ENCODE results near the gene SF3B2.

The SF3B2 gene

GRCh38 chr11:66055021-66055420 is 2.9 kb downstream of the SF3B2 start:
- no peak for TF ChIP-seq CTCF (IDR thresholded peaks at IDR 0.05)
- no peak overlapping the region for H3K27ac ChIP-seq
- H3K36me3 ChIP-seq, result peaks cover 61% of the 10 kb centered on the region
- H3K27me3 ChIP-seq, result peaks cover under 1% of the 10 kb centered on the region
- no peaks in the 10 kb centered on the region for H3K9me3 ChIP-seq
- peaks cover 19 to 23% of the 10 kb centered on the region in 2 experiments for H3K4me1 ChIP-seq (ENCODE audit: control insufficient read depth in 1 of 2, insufficient read depth in 1 of 2, low read depth in 1 of 2, low read length in 1 of 2)
- no peak overlapping the region for H3K4me3 ChIP-seq (ENCODE audit: low read depth in 1 of 2, low read length in 1 of 2)

- no peak for TF ChIP-seq CTCF (IDR thresholded peaks at IDR 0.05)
- Histone ChIP-seq H3K36me3 (peaks cover 76% of the 10 kb centered on the region), H3K4me1 (ENCODE audit: control insufficient read depth in 1 of 2, insufficient read depth in 1 of 2, low read depth in 1 of 2, low read length in 1 of 2) (peaks cover 13 to 14% of the 10 kb centered on the region in 2 experiments), H3K27me3 (no peaks in the 10 kb centered on the region), H3K4me3 (ENCODE audit: low read depth in 1 of 2, low read length in 1 of 2) (no peak overlapping the region), H3K27ac (no peak overlapping the region), H3K9me3 (no peaks in the 10 kb centered on the region)
Observed at GRCh38 chr11:66056501-66056900, 4.3 kb downstream of the SF3B2 start.

GRCh38 chr11:66059966-66060680 is 8.0 kb downstream of the SF3B2 start:
- Histone ChIP-seq H3K27ac (no peak overlapping the region), H3K9me3 (no peaks in the 10 kb centered on the region), H3K27me3 (no peaks in the 10 kb centered on the region), H3K4me1 (ENCODE audit: control insufficient read depth in 1 of 2, insufficient read depth in 1 of 2, low read depth in 1 of 2, low read length in 1 of 2) (no peaks in the 10 kb centered on the region), H3K36me3 (peaks cover 97% of the 10 kb centered on the region), H3K4me3 (ENCODE audit: low read depth in 1 of 2, low read length in 1 of 2) (no peak overlapping the region)
- no peak for TF ChIP-seq CTCF (IDR thresholded peaks at IDR 0.05)

GRCh38 chr11:66061268-66061667 is 9.1 kb downstream of the SF3B2 start:
- Histone ChIP-seq H3K36me3 (peaks cover 94% of the 10 kb centered on the region), H3K27me3 (no peaks in the 10 kb centered on the region), H3K4me3 (ENCODE audit: low read depth in 1 of 2, low read length in 1 of 2) (no peak overlapping the region), H3K4me1 (ENCODE audit: control insufficient read depth in 1 of 2, insufficient read depth in 1 of 2, low read depth in 1 of 2, low read length in 1 of 2) (no peaks in the 10 kb centered on the region), H3K9me3 (no peaks in the 10 kb centered on the region), H3K27ac (no peak overlapping the region)
- TF ChIP-seq CTCF (IDR thresholded peaks at IDR 0.05), result no peak

- H3K27ac ChIP-seq, result no peak overlapping the region
- no peak overlapping the region for H3K4me3 ChIP-seq (ENCODE audit: low read depth in 1 of 2, low read length in 1 of 2)
- no peak for TF ChIP-seq CTCF (IDR thresholded peaks at IDR 0.05)
- H3K4me1 ChIP-seq (ENCODE audit: control insufficient read depth in 1 of 2, insufficient read depth in 1 of 2, low read depth in 1 of 2, low read length in 1 of 2), result peaks cover 0 to 3% of the 10 kb centered on the region in 2 experiments
- no peaks in the 10 kb centered on the region for H3K9me3 ChIP-seq
- no peaks in the 10 kb centered on the region for H3K27me3 ChIP-seq
- H3K36me3 ChIP-seq, result peaks cover 94% of the 10 kb centered on the region
Observed at GRCh38 chr11:66062408-66062807, 10.2 kb downstream of the SF3B2 start.

All from neutrophil (primary cell).